Tibial nerve (tissue), 4 donors: ENCODE data around the gene GCSAM. TPM values are rescaled to one million over a fixed set of nuclear protein-coding genes. Genes with fewer than 3 reads are reported as not detected.

Source experiments
- DNase-seq, 2 donors: peaks; one replicate each; pipeline ENCODE4 v3.0.0-alpha.2; 2019; ENCODE audit warnings: low spot score in 2 of 2
- H3K27ac ChIP-seq, 4 donors: fragments of 200-600 bp; sonication (generic) in 3 of 4; one replicate each; pipeline ENCODE4 v1.5.1; 2017 to 2019; ENCODE audit warnings: mild to moderate bottlenecking in 1 of 4
- H3K27me3 ChIP-seq, 2 donors: fragments of 200-600 bp; sonication (generic) in 1 of 2; one replicate each; pipeline versions ENCODE4 v1.5.1 to v1.6.0; 2017 to 2019
- H3K36me3 ChIP-seq, 3 donors: fragments of 200-600 bp; sonication (generic); one replicate each; pipeline ENCODE4 v1.5.1; 2018 to 2019
- H3K4me1 ChIP-seq, 4 donors: fragments of 200-600 bp; sonication (generic) in 3 of 4; one replicate each; pipeline ENCODE4 v1.5.1; 2017 to 2019
- H3K4me3 ChIP-seq, 4 donors: fragments of 200-600 bp; sonication (generic) in 3 of 4; one replicate each; pipeline ENCODE4 v1.5.1; 2017 to 2019; ENCODE audit warnings: mild to moderate bottlenecking in 1 of 4, moderate library complexity in 1 of 4
- H3K9me3 ChIP-seq, 4 donors: fragments of 200-600 bp; sonication (generic) in 3 of 4; one replicate each; pipeline ENCODE4 v1.5.1; 2017 to 2019
- CTCF ChIP-seq, 5 experiments: fragments of 200-600 bp in 3 of 5; fragments of 450-650 bp in 2 of 5; sonication (generic) in 3 of 5; IDR thresholded peaks; one replicate each; pipeline ENCODE4 v1.5.1; 2016 to 2019; ENCODE audit warnings: antibody characterized with exemption in 5 of 5, mild to moderate bottlenecking in 3 of 5, moderate library complexity in 2 of 5
- EP300 ChIP-seq, 2 donors: sonication (generic); formaldehyde crosslinking; IDR thresholded peaks; one replicate each; pipeline ENCODE4 v1.6.1; 2017; ENCODE audit warnings: antibody characterized with exemption in 2 of 2, mild to moderate bottlenecking in 1 of 2
- POLR2A ChIP-seq, 2 donors: fragments of 450-650 bp; IDR thresholded peaks; one replicate each; pipeline ENCODE4 v1.6.1; 2017; ENCODE audit warnings: antibody characterized with exemption in 2 of 2, mild to moderate bottlenecking in 2 of 2, moderate library complexity in 2 of 2
- WGBS, 2 donors: methylation state at CpG; one replicate each; pipeline ENCODE4 v1.1.5; 2018; 5-methylcytosine and 5-hydroxymethylcytosine counted together
- total RNA-seq, 4 donors: library from RNA; depleted of rRNA; stranded (reverse); fragments of >200 nt; gene quantifications; one replicate each; pipeline ENCODE4 v1.1.0, GENCODE V29; 2016

Gene GCSAM
- total RNA-seq, 4 donors from 2014 or later = under 0.01 to 2.0 TPM; not detected in 2

- WGBS, 2 donors = 79 to 80% methylated on average over 6 of the region's 6 CpGs
- no peak for TF ChIP-seq POLR2A (IDR thresholded peaks at IDR 0.05)
- DNase-seq = no peak
- Histone ChIP-seq H3K27ac (no peak overlapping the region), H3K9me3 (no peaks in the 10 kb centered on the region), H3K4me1 (peaks cover 0 to 30% (median 2%) of the 10 kb centered on the region in 4 donors), H3K27me3 (no peaks in the 10 kb centered on the region), H3K4me3 (no peak overlapping the region), H3K36me3 (no peaks in the 10 kb centered on the region)
Measured at GRCh38 chr3:112115806-112116383, 17.2 kb downstream of the GCSAM start.

GRCh38 chr3:112115161-112115739, 17.8 kb downstream of the GCSAM start:
- Histone ChIP-seq H3K27me3 (no peaks in the 10 kb centered on the region), H3K27ac (no peak overlapping the region), H3K9me3 (no peaks in the 10 kb centered on the region), H3K4me1 (peaks cover 0 to 30% (median 2%) of the 10 kb centered on the region in 4 donors), H3K4me3 (no peak overlapping the region), H3K36me3 (no peaks in the 10 kb centered on the region)
- 70 to 73% methylated on average over 6 of the region's 6 CpGs for WGBS, 2 donors
- no peak for DNase-seq
- TF ChIP-seq CTCF (IDR thresholded peaks at IDR 0.05) (no peak), EP300 (IDR thresholded peaks at IDR 0.05) (no peak), POLR2A (IDR thresholded peaks at IDR 0.05) (no peak)

- Histone ChIP-seq H3K36me3 (no peaks in the 10 kb centered on the region), H3K27ac (no peak overlapping the region), H3K4me3 (no peak overlapping the region), H3K9me3 (no peaks in the 10 kb centered on the region), H3K4me1 (peaks cover 0 to 28% (median 2%) of the 10 kb centered on the region in 4 donors), H3K27me3 (no peaks in the 10 kb centered on the region)
- TF ChIP-seq CTCF (IDR thresholded peaks at IDR 0.05) = no peak
- no peak for TF ChIP-seq POLR2A (IDR thresholded peaks at IDR 0.05)
- TF ChIP-seq EP300 (IDR thresholded peaks at IDR 0.05) = no peak
- DNase-seq = no peak
- WGBS, 2 donors = 91 to 97% methylated on average over 6 of the region's 6 CpGs
Measured at GRCh38 chr3:112114576-112115160, 18.4 kb downstream of the GCSAM start.

GRCh38 chr3:112111785-112112402, 21.2 kb downstream of the GCSAM start:
- no peak overlapping the region for H3K27ac ChIP-seq
- DNase-seq = peak in 1 of 2 donors; percentile 53
- TF ChIP-seq CTCF (IDR thresholded peaks at IDR 0.05) = peak; percentile 44 to 63 (median 58)
- no peak for TF ChIP-seq POLR2A (IDR thresholded peaks at IDR 0.05)
- H3K4me1 ChIP-seq = peaks cover 0 to 14% (median 0%) of the 10 kb centered on the region in 4 donors
- no peaks in the 10 kb centered on the region for H3K36me3 ChIP-seq
- WGBS, 2 donors = 12 to 34% methylated on average over 3 of the region's 3 CpGs
- no peak overlapping the region for H3K4me3 ChIP-seq
- H3K9me3 ChIP-seq = no peaks in the 10 kb centered on the region
- no peaks in the 10 kb centered on the region for H3K27me3 ChIP-seq

GRCh38 chr3:112109322-112109721, 23.7 kb downstream of the GCSAM start:
- H3K4me1 ChIP-seq = no peaks in the 10 kb centered on the region
- no peak for DNase-seq
- H3K27ac ChIP-seq = no peak overlapping the region
- H3K27me3 ChIP-seq = no peaks in the 10 kb centered on the region
- H3K36me3 ChIP-seq = no peaks in the 10 kb centered on the region
- no peak for TF ChIP-seq POLR2A (IDR thresholded peaks at IDR 0.05)
- TF ChIP-seq CTCF (IDR thresholded peaks at IDR 0.05) = no peak
- TF ChIP-seq EP300 (IDR thresholded peaks at IDR 0.05) = no peak
- no peak overlapping the region for H3K4me3 ChIP-seq
- no peaks in the 10 kb centered on the region for H3K9me3 ChIP-seq
- 75 to 82% methylated on average over 5 of the region's 5 CpGs for WGBS, 2 donors
